HepG2 (cell line): Measurements from ENCODE around the gene ELOVL5. TPM values are rescaled to one million over a fixed set of nuclear protein-coding genes. Genes with fewer than 3 reads are reported as not detected.
A peak's percentile ranks its signal among the peaks of the same experiment; 100 is the strongest.

Experiments
- ARNTL ChIP-seq: sonication (generic); formaldehyde crosslinking; IDR thresholded peaks from 2 replicates; pipeline ENCODE4 v1.4.0; 2020; ENCODE audit warnings: mild to moderate bottlenecking, missing genetic modification reagents
- BCL6 ChIP-seq: IDR thresholded peaks from 2 replicates; pipeline ENCODE4 v1.6.1; 2016; ENCODE audit warnings: missing genetic modification reagents, missing compliant biosample characterization
- DR1 ChIP-seq: sonication (generic); formaldehyde crosslinking; IDR thresholded peaks from 2 replicates; pipeline ENCODE4 v1.8.0; 2021; ENCODE audit warnings: mild to moderate bottlenecking, missing genetic modification reagents, inconsistent platforms
- FOXA1 ChIP-seq, 2 experiments: fragments of 450-650 bp in 1 of 2; sonication (generic) in 1 of 2; formaldehyde crosslinking in 1 of 2; IDR thresholded peaks; 2 replicates each; pipeline versions ENCODE4 v1.4.0 to v1.6.1; 2016 to 2020; ENCODE audit warnings: missing genetic modification reagents in 1 of 2
- HMG20B ChIP-seq: conservative IDR thresholded peaks from 2 replicates; pipeline ENCODE4 v1.6.1; 2016; ENCODE audit warnings: missing genetic modification reagents, missing compliant biosample characterization
- KLF16 ChIP-seq, 2 experiments: sonication (generic) in 1 of 2; formaldehyde crosslinking in 1 of 2; IDR thresholded peaks; 2 replicates each; pipeline versions ENCODE4 v1.6.1 to v1.8.0; 2016 to 2023; ENCODE audit warnings: missing genetic modification reagents in 2 of 2, missing compliant biosample characterization in 1 of 2
- MEF2D ChIP-seq: sonication (generic); formaldehyde crosslinking; IDR thresholded peaks from 2 replicates; pipeline ENCODE4 v1.5.1; 2020; ENCODE audit warnings: mild to moderate bottlenecking, missing genetic modification reagents
- NFE2L2 ChIP-seq: fragments of 150-350 bp; IDR thresholded peaks from 2 replicates; pipeline ENCODE4 v1.6.1; 2014; ENCODE audit warnings: low read length
- POLR2G ChIP-seq: fragments of 200-400 bp; formaldehyde crosslinking; IDR thresholded peaks from 2 replicates; pipeline ENCODE4 v1.6.1; 2018; ENCODE audit warnings: mild to moderate bottlenecking, low read depth, low read length, moderate library complexity
- RBM22 ChIP-seq: fragments of 200-400 bp; formaldehyde crosslinking; optimal IDR thresholded peaks from 2 replicates; pipeline ENCODE3; 2017; ENCODE audit warnings: mild to moderate bottlenecking, low read length, moderate library complexity
- SNAI1 ChIP-seq: sonication (generic); formaldehyde crosslinking; IDR thresholded peaks from 2 replicates; pipeline ENCODE4 v1.5.0; 2020; ENCODE audit warnings: mild to moderate bottlenecking, missing genetic modification reagents, borderline replicate concordance
- SNRNP70 ChIP-seq: fragments of 200-400 bp; formaldehyde crosslinking; IDR thresholded peaks from 2 replicates; pipeline ENCODE4 v1.6.1; 2017; ENCODE audit warnings: mild to moderate bottlenecking, low read depth, low read length, moderate library complexity
- XBP1 ChIP-seq: sonication (generic); formaldehyde crosslinking; IDR thresholded peaks from 2 replicates; pipeline ENCODE4 v1.5.0; 2020; ENCODE audit warnings: missing genetic modification reagents
- ZNF180 ChIP-seq: sonication (generic); formaldehyde crosslinking; IDR thresholded peaks from 2 replicates; pipeline ENCODE4 v1.4.0; 2020; ENCODE audit warnings: low read depth, missing genetic modification reagents, borderline replicate concordance
- ZNF572 ChIP-seq: sonication (generic); formaldehyde crosslinking; IDR thresholded peaks from 2 replicates; pipeline ENCODE4 v1.5.1; 2020; ENCODE audit warnings: mild to moderate bottlenecking, missing genetic modification reagents
- ZNF660 ChIP-seq: sonication (generic); formaldehyde crosslinking; IDR thresholded peaks from 2 replicates; pipeline ENCODE4 v1.5.1; 2020; ENCODE audit warnings: mild to moderate bottlenecking, low read depth, missing genetic modification reagents, borderline replicate concordance
- ZNF746 ChIP-seq: sonication (generic); formaldehyde crosslinking; IDR thresholded peaks from 2 replicates; pipeline ENCODE4 v1.8.0; 2022; ENCODE audit warnings: mild to moderate bottlenecking, missing genetic modification reagents
- polyA plus RNA-seq, 8 experiments: library from polyadenylated mRNA; depleted of rRNA in 3 of 8; stranded (reverse) in 7 of 8; unstranded in 1 of 8; fragments of >200 nt; fragmentation: Illumina TruSeq in 4 of 8; extraction: Trizol in 4 of 8; gene quantifications; 2 replicates each; pipeline versions ENCODE4 v1.2.1 to v1.2.3, GENCODE V29; 2011 to 2016; ENCODE audit warnings: low read depth in 4 of 8, missing spikeins in 1 of 8, mixed read lengths in 1 of 8; ENCODE audit not compliant: insufficient read depth in 1 of 8
- total RNA-seq, 5 experiments: library from RNA; depleted of rRNA; stranded (reverse); fragments of >200 nt; fragmentation: Illumina TruSeq; extraction: Trizol; gene quantifications; 2 replicates each; pipeline ENCODE4 v1.2.3, GENCODE V29; 2016; ENCODE audit warnings: low read depth in 1 of 5
- TF ChIP-seq, protein P1 (sequence below): IDR thresholded peaks from 2 replicates; pipeline ENCODE4 v1.6.1; 2016; ENCODE audit warnings: low read depth
- TF ChIP-seq, protein P2 (sequence below): sonication (generic); formaldehyde crosslinking; IDR thresholded peaks from 2 replicates; pipeline ENCODE4 v1.4.0; 2020; ENCODE audit warnings: missing genetic modification reagents
- TF ChIP-seq, protein P3 (sequence below): IDR thresholded peaks from 2 replicates; pipeline ENCODE4 v1.4.0; 2020; ENCODE audit warnings: mild to moderate bottlenecking, missing genetic modification reagents
- TF ChIP-seq, protein P4 (sequence below): IDR thresholded peaks from 2 replicates; pipeline ENCODE4 v1.6.1; 2016; ENCODE audit warnings: missing compliant biosample characterization, missing genetic modification reagents, borderline replicate concordance
- TF ChIP-seq, protein P5 (sequence below): IDR thresholded peaks from 2 replicates; pipeline ENCODE4 v1.6.1; 2016; ENCODE audit warnings: missing genetic modification reagents, missing compliant biosample characterization

Gene ELOVL5
- total and polyA plus RNA-seq, 2 of the 13 experiments (the other 11 are each of a cell fraction or from before 2014, with no cell fraction given), result 50.1 to 72.4 TPM

DNA sequence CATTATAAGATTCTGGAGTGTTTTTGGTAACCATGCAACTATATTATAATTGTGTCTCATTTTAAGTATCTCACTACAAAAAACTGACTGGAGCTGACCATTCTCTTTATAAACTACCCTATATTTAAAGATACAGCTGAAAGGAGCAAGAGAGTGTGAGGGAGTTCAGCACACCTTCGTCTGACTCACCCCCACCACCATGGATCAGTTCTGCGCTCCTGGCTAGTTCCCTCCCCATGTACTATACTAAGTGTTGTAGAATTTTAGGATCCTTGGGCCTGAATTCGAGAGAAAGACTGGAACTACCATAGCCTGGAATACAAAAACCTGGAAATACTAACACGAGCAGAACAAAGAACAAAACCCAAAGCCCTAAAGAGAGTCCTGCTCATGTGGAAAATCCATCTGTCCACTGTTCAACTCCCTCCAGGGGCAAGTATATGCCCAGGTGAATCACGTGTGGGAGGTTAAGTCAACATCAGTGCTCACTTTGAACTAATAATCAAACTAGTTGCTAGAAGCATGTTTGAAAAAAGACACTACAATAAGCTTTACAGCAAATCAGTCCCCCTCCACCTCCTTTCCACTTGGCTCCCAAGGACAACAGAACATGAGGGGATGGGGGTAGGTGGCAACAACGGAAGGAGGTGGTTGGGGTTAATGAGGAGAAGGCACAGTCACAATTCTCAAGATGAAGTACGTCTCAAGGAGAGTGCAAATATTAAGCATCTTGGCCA, 46.8 kb downstream of the ELOVL5 start (continued):
- TF ChIP-seq ZNF660 (CRISPR knock-in tag) (no peak), KLF16 (CRISPR knock-in tag; IDR thresholded peaks at IDR 0.05) (no peak), POLR2G (no peak), ZNF180 (CRISPR knock-in tag) (no peak), RBM22 (no peak), HMG20B (CRISPR knock-in tag) (0 out of 2 replicates have a peak, but pooled peaks have one; percentile 24), ARNTL (CRISPR knock-in tag) (peak; percentile 67; the same call in 1 of the 2 replicates), ZNF746 (CRISPR knock-in tag) (0 out of 2 replicates have a peak, but pooled peaks have one; percentile 31), XBP1 (no peak), ZNF572 (CRISPR knock-in tag) (no peak), MEF2D (CRISPR knock-in tag) (no peak), BCL6 (CRISPR knock-in tag) (peak; percentile 96), SNAI1 (CRISPR knock-in tag) (no peak), FOXA1 (IDR thresholded peaks at IDR 0.05) (0 out of 2 replicates have a peak, but pooled peaks have one; percentile 37), FOXA1 (CRISPR knock-in tag; IDR thresholded peaks at IDR 0.05) (peak; percentile 96), DR1 (CRISPR knock-in tag) (no peak), NFE2L2 (no peak), SNRNP70 (no peak)
- TF ChIP-seq, protein P1, sequence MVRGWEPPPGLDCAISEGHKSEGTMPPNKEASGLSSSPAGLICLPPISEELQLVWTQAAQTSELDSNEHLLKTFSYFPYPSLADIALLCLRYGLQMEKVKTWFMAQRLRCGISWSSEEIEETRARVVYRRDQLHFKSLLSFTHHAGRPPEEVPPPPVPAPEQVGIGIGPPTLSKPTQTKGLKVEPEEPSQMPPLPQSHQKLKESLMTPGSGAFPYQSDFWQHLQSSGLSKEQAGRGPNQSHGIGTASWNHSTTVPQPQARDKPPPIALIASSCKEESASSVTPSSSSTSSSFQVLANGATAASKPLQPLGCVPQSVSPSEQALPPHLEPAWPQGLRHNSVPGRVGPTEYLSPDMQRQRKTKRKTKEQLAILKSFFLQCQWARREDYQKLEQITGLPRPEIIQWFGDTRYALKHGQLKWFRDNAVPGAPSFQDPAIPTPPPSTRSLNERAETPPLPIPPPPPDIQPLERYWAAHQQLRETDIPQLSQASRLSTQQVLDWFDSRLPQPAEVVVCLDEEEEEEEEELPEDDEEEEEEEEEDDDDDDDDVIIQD (CRISPR knock-in tag), result 0 out of 2 replicates have a peak, but pooled peaks have one; percentile 36
- TF ChIP-seq, protein P2, sequence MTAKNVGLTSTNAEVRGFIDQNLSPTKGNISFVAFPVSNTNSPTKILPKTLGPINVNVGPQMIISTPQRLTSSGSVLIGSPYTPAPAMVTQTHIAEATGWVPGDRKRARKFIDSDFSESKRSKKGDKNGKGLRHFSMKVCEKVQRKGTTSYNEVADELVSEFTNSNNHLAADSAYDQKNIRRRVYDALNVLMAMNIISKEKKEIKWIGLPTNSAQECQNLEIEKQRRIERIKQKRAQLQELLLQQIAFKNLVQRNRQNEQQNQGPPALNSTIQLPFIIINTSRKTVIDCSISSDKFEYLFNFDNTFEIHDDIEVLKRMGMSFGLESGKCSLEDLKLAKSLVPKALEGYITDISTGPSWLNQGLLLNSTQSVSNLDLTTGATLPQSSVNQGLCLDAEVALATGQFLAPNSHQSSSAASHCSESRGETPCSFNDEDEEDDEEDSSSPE (CRISPR knock-in tag), result no peak
- TF ChIP-seq, protein P3, sequence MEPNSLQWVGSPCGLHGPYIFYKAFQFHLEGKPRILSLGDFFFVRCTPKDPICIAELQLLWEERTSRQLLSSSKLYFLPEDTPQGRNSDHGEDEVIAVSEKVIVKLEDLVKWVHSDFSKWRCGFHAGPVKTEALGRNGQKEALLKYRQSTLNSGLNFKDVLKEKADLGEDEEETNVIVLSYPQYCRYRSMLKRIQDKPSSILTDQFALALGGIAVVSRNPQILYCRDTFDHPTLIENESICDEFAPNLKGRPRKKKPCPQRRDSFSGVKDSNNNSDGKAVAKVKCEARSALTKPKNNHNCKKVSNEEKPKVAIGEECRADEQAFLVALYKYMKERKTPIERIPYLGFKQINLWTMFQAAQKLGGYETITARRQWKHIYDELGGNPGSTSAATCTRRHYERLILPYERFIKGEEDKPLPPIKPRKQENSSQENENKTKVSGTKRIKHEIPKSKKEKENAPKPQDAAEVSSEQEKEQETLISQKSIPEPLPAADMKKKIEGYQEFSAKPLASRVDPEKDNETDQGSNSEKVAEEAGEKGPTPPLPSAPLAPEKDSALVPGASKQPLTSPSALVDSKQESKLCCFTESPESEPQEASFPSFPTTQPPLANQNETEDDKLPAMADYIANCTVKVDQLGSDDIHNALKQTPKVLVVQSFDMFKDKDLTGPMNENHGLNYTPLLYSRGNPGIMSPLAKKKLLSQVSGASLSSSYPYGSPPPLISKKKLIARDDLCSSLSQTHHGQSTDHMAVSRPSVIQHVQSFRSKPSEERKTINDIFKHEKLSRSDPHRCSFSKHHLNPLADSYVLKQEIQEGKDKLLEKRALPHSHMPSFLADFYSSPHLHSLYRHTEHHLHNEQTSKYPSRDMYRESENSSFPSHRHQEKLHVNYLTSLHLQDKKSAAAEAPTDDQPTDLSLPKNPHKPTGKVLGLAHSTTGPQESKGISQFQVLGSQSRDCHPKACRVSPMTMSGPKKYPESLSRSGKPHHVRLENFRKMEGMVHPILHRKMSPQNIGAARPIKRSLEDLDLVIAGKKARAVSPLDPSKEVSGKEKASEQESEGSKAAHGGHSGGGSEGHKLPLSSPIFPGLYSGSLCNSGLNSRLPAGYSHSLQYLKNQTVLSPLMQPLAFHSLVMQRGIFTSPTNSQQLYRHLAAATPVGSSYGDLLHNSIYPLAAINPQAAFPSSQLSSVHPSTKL, result peak; percentile 83
- TF ChIP-seq, protein P4, sequence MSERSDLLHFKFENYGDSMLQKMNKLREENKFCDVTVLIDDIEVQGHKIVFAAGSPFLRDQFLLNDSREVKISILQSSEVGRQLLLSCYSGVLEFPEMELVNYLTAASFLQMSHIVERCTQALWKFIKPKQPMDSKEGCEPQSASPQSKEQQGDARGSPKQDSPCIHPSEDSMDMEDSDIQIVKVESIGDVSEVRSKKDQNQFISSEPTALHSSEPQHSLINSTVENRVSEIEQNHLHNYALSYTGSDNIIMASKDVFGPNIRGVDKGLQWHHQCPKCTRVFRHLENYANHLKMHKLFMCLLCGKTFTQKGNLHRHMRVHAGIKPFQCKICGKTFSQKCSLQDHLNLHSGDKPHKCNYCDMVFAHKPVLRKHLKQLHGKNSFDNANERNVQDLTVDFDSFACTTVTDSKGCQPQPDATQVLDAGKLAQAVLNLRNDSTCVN (CRISPR knock-in tag), result no peak
- TF ChIP-seq, protein P5, sequence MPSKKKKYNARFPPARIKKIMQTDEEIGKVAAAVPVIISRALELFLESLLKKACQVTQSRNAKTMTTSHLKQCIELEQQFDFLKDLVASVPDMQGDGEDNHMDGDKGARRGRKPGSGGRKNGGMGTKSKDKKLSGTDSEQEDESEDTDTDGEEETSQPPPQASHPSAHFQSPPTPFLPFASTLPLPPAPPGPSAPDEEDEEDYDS, result 0 out of 2 replicates have a peak, but pooled peaks have one; percentile 32
